OCI-LY3 (cell line): ENCODE measurements around the gene N4BP2.
A peak's percentile ranks its signal among the peaks of the same experiment; 100 is the strongest.

Experiments
- H2AFZ ChIP-seq: fragments of 200-600, 300-600 bp; shearing (Covaris generic); 2 replicates; pipeline ENCODE4 v1.6.0; 2014; ENCODE audit warnings: antibody characterized with exemption, low read depth, low read length
- H3K27ac ChIP-seq: fragments of 200-600, 300-600 bp; sonication (generic); 2 replicates; pipeline ENCODE4 v1.5.1; 2014; ENCODE audit warnings: mild to moderate bottlenecking, low read length, moderate library complexity, mixed read lengths
- H3K27me3 ChIP-seq: fragments of 200-600, 300-600 bp; sonication (generic); 2 replicates; pipeline ENCODE4 v1.6.1; 2014; ENCODE audit warnings: low read depth, low read length, mixed read lengths
- H3K36me3 ChIP-seq: fragments of 200-600, 300-600 bp; sonication (generic); replicated peaks from 2 replicates; pipeline ENCODE3; 2014; ENCODE audit warnings: low read depth, low read length, mixed read lengths
- H3K4me1 ChIP-seq: fragments of 300-600, 200-600 bp; sonication (generic); 2 replicates; pipeline ENCODE4 v1.6.1; 2014; ENCODE audit warnings: low read length, mixed read lengths
- H3K4me2 ChIP-seq: fragments of 200-600, 300-600 bp; sonication (generic); 2 replicates; pipeline ENCODE4 v1.6.1; 2014; ENCODE audit warnings: low read length, mixed read lengths
- H3K4me3 ChIP-seq: fragments of 300-600, 200-600 bp; sonication (generic); 2 replicates; pipeline ENCODE4 v1.5.1; 2014; ENCODE audit warnings: antibody characterized with exemption, mild to moderate bottlenecking, low read length, moderate library complexity
- H3K79me2 ChIP-seq: fragments of 300-600, 200-600 bp; shearing (Covaris generic); 2 replicates; pipeline ENCODE4 v1.6.1; 2014; ENCODE audit warnings: mild to moderate bottlenecking, low read length, mixed read lengths
- H3K9ac ChIP-seq: fragments of 300-600, 200-600 bp; shearing (Covaris generic); 2 replicates; pipeline ENCODE4 v1.6.0; 2014; ENCODE audit warnings: mild to moderate bottlenecking, low read length, moderate library complexity
- H3K9me3 ChIP-seq: fragments of 200-600, 300-600 bp; shearing (Covaris generic); 2 replicates; pipeline ENCODE4 v1.6.1; 2014; ENCODE audit warnings: low read length, mixed read lengths; ENCODE audit not compliant: insufficient read depth
- H4K20me1 ChIP-seq: fragments of 200-600, 300-600 bp; sonication (generic); 2 replicates; pipeline ENCODE4 v1.6.1; 2016; ENCODE audit warnings: low read length, mixed read lengths; ENCODE audit not compliant: insufficient read depth
- EZH2phosphoT487 ChIP-seq: fragments of 200-600 bp; shearing (Covaris generic); IDR thresholded peaks from 2 replicates; pipeline ENCODE4 v1.6.1; 2018; ENCODE audit warnings: antibody characterized with exemption, mixed run types, low read depth
- TF ChIP-seq, protein P1 (sequence below): fragments of 200-600, 300-600 bp; sonication (generic); IDR thresholded peaks from 2 replicates; pipeline ENCODE4 v1.5.1; 2014; ENCODE audit warnings: antibody characterized with exemption, low read length, low read depth

N4BP2 gene

DNA sequence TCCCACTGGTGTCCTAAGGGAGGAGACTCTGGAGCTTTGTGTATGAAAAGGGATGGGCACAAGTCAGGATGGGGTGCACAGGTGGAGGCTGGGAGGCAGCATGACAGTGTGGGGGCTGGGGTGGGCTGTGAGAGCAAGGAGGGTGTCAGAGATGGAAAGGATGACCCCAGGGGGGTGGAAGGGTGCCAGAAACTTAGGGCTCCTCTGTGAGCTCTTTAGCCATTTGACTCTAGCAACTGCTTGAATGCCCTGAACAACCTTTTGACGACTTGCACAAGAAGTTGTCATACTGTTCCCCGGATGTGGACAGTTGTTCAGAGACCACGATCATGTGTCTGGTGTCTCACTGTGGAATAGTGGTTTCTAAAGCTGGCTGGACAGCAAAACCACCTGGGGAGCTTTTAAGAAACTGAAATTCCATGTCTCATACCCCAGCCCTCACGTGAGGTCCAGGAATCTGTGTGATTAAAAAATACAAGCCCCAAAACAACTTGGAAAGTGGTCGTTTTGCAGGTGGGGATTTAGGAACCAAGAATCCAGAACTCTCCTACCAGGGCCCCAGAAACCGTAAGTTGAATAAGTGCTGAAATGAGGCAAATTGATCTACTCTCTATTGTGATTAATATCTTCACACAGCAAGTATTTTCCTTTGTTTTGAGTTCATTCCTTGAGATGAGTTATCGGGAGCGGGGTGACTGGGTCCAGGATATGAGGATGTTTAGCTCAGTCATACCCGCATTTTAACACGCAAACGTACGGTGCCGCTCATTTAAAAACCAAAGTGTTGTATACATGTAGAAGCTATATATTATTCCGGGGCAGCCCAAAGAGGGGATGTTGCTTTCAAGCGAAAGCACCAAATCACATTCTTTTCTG, 143.6 kb downstream of the N4BP2 start:
- Histone ChIP-seq H3K27me3 (no peaks in the 10 kb centered on the region), H3K79me2 (peaks cover 100% of the 10 kb centered on the region), H3K36me3 (peaks cover 63% of the 10 kb centered on the region), H3K4me3 (peak overlapping the region; percentile 97), H2AFZ (no peak overlapping the region), H3K27ac (peak overlapping the region; percentile 96), H3K4me1 (peaks cover 53% of the 10 kb centered on the region), H3K9me3 (no peaks in the 10 kb centered on the region), H3K4me2 (peak overlapping the region; percentile 95), H3K9ac (peak overlapping the region; percentile 94), H4K20me1 (peaks cover 57% of the 10 kb centered on the region)
- TF ChIP-seq EZH2phosphoT487: no peak
- TF ChIP-seq, protein P1, sequence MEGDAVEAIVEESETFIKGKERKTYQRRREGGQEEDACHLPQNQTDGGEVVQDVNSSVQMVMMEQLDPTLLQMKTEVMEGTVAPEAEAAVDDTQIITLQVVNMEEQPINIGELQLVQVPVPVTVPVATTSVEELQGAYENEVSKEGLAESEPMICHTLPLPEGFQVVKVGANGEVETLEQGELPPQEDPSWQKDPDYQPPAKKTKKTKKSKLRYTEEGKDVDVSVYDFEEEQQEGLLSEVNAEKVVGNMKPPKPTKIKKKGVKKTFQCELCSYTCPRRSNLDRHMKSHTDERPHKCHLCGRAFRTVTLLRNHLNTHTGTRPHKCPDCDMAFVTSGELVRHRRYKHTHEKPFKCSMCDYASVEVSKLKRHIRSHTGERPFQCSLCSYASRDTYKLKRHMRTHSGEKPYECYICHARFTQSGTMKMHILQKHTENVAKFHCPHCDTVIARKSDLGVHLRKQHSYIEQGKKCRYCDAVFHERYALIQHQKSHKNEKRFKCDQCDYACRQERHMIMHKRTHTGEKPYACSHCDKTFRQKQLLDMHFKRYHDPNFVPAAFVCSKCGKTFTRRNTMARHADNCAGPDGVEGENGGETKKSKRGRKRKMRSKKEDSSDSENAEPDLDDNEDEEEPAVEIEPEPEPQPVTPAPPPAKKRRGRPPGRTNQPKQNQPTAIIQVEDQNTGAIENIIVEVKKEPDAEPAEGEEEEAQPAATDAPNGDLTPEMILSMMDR: no peak

DNA sequence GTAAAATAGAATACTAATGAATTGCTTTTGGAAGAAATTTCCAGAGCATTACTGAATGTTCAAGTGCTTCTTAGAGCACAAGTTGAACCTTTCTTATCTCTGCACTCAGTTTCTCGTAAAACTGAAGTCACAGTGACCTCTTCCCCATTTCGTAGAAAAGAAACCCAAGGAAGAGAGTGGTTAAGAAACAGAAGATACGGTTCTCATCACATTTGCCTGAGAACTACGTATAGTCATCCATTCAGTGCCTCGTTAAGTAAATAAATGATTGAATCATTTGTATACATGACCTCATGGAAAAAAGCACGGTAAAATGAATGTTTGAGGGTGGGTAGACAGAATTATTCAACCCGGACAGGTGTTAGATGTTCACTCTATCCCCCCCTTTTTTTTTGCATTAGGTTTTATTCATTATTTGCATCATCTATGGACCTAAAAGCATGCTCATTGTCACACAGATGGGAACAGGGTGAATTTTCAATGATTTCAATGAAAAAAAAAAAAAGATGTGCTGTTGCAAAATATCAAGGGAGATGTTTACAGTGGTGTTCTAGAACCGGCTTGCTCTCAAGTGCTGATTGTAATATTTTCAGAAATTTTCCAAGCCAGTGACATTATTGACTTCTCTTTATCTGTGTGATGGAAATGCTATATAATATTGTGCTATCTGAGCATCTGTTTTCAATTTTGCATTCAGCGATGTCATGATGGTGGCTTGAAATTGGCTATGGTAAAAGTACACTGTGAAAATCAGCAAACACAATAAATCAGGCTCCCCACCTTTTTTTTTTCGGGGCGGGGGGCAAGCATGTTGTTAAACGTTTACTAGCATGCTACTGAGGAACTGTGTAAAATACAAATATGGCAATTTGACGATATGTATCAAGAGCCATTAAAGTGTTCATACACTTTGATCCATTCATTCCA, 144.5 kb downstream of the N4BP2 start:
- peak overlapping the region; percentile 96 for H3K27ac ChIP-seq
- no peak overlapping the region for H2AFZ ChIP-seq
- peaks cover 57% of the 10 kb centered on the region for H3K36me3 ChIP-seq
- H3K4me3 ChIP-seq: peak overlapping the region; percentile 97
- H3K27me3 ChIP-seq: no peaks in the 10 kb centered on the region
- peaks cover 53% of the 10 kb centered on the region for H3K4me1 ChIP-seq
- H3K79me2 ChIP-seq: peaks cover 100% of the 10 kb centered on the region
- peak overlapping the region; percentile 95 for H3K4me2 ChIP-seq
- H3K9me3 ChIP-seq: no peaks in the 10 kb centered on the region
- peaks cover 66% of the 10 kb centered on the region for H4K20me1 ChIP-seq
- peak overlapping the region; percentile 94 for H3K9ac ChIP-seq
- TF ChIP-seq, protein P1: no peak
- no peak for TF ChIP-seq EZH2phosphoT487

DNA sequence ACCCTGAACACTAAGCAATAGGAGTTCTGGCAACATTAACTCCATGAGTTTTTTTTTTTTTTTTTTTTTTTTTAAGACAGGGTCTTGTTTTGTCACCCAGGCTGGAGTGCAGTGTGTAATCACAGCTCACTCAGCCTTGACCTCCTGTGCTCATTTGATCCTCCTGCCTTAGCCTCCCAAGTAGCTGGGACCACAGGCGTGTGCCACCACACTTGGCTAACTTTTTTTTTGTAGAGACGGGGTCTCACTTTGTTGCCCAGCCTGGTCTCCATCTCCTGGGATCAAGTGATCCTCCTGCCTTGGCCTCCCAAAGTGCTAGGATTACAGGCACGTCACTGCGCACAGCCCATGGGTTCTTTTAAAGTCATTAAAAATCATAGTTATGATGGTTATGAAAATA, 145.2 kb downstream of the N4BP2 start:
- Histone ChIP-seq H2AFZ (no peak overlapping the region), H3K27me3 (no peaks in the 10 kb centered on the region), H4K20me1 (peaks cover 73% of the 10 kb centered on the region), H3K9ac (peak overlapping the region; percentile 94), H3K4me3 (peak overlapping the region; percentile 97), H3K9me3 (no peaks in the 10 kb centered on the region), H3K4me2 (peak overlapping the region; percentile 95), H3K36me3 (peaks cover 57% of the 10 kb centered on the region), H3K27ac (peak overlapping the region; percentile 96), H3K79me2 (peaks cover 100% of the 10 kb centered on the region), H3K4me1 (peaks cover 55% of the 10 kb centered on the region)
- TF ChIP-seq, protein P1: no peak
- no peak for TF ChIP-seq EZH2phosphoT487

DNA sequence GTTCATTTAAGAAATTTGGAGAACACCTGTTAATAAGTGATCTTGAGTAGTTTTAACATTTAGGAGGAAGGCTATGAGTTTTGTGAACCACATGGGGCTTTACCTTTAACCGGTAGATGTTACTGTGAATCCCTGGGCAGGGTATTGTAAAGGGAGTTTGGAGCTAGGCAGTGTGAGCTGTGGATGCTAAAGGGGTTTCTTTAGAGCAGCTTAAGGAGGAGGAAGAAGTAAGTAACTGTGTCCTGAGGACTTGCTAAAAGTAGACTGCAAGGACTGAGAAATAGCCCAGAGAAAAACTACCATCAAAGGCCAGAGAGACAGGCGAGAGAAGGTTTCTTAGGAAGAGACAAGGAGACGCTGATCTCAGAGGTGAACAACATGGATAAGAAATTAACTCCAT, 145.8 kb downstream of the N4BP2 start:
- H3K36me3 ChIP-seq: peaks cover 54% of the 10 kb centered on the region
- peaks cover 61% of the 10 kb centered on the region for H3K4me1 ChIP-seq
- no peak overlapping the region for H2AFZ ChIP-seq
- peaks cover 100% of the 10 kb centered on the region for H3K79me2 ChIP-seq
- H4K20me1 ChIP-seq: peaks cover 79% of the 10 kb centered on the region
- no peaks in the 10 kb centered on the region for H3K9me3 ChIP-seq
- H3K4me3 ChIP-seq: peak overlapping the region; percentile 97
- H3K9ac ChIP-seq: peak overlapping the region; percentile 51
- H3K27ac ChIP-seq: peak overlapping the region; percentile 96
- TF ChIP-seq EZH2phosphoT487: no peak
- TF ChIP-seq, protein P1: no peak
- H3K27me3 ChIP-seq: no peaks in the 10 kb centered on the region
- peak overlapping the region; percentile 95 for H3K4me2 ChIP-seq
